Adipocyte (in vitro differentiated cells): ENCODE results near the gene RGS4.

Experiments
- DNase-seq: peaks from one replicate; pipeline ENCODE4 v3.0.0-alpha.2; 2015; ENCODE audit warnings: low read depth
- H3K27me3 ChIP-seq: replicated peaks from 2 replicates; pipeline ENCODE4 v1.7.0; 2013; ENCODE audit warnings: mild to moderate bottlenecking, low read length, moderate library complexity; ENCODE audit not compliant: control insufficient read depth, insufficient read depth
- H3K36me3 ChIP-seq: 2 replicates; pipeline ENCODE4 v1.7.0; 2013; ENCODE audit warnings: low read length, mild to moderate bottlenecking, moderate library complexity; ENCODE audit not compliant: control insufficient read depth, insufficient read depth, severe bottlenecking
- H3K4me1 ChIP-seq: 2 replicates; pipeline ENCODE4 v1.7.0; 2013; ENCODE audit warnings: mild to moderate bottlenecking, low read length, moderate library complexity; ENCODE audit not compliant: control insufficient read depth, insufficient read depth
- H3K4me3 ChIP-seq: 2 replicates; pipeline ENCODE4 v1.7.0; 2013; ENCODE audit warnings: mild to moderate bottlenecking, low read length, moderate library complexity
- H3K9ac ChIP-seq: 2 replicates; pipeline ENCODE4 v1.7.0; 2013; ENCODE audit warnings: mild to moderate bottlenecking, low read length, moderate library complexity
- H3K9me3 ChIP-seq: 2 replicates; pipeline ENCODE4 v1.7.0; 2013; ENCODE audit warnings: mild to moderate bottlenecking, low read length, moderate library complexity; ENCODE audit not compliant: control insufficient read depth

Gene RGS4

GRCh38 chr1:163069655-163070277, 605 bp downstream of the RGS4 start:
- Histone ChIP-seq H3K9ac (peak overlapping the region; percentile 71), H3K9me3 (no peaks in the 10 kb centered on the region), H3K4me3 (peak overlapping the region; percentile 81), H3K4me1 (peaks cover 19% of the 10 kb centered on the region), H3K27me3 (no peaks in the 10 kb centered on the region), H3K36me3 (peaks cover 13% of the 10 kb centered on the region)
- peak; percentile 41 for DNase-seq

GRCh38 chr1:163071405-163072255, 2.5 kb downstream of the RGS4 start:
- peak; percentile 90 for DNase-seq
- Histone ChIP-seq H3K9ac (peak overlapping the region; percentile 71), H3K4me3 (peak overlapping the region; percentile 81), H3K4me1 (peaks cover 19% of the 10 kb centered on the region), H3K9me3 (no peaks in the 10 kb centered on the region), H3K36me3 (peaks cover 18% of the 10 kb centered on the region), H3K27me3 (no peaks in the 10 kb centered on the region)

DNA sequence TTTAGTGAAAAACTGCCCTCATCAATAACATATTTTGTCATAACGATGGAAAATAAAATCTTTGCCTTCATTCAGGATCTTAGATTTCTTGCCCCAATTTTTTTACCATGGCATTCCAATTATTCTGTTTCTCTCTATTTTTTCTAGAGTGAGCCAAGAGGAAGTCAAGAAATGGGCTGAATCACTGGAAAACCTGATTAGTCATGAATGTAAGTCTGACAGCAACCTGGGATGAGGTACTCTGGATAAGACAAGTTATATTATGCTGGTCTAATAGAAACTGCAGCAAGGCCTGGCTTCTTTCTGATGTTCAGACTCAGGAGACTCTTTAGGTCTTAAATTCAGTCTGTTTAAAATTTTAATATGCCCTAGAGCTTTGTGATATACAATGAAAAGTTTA, 3.5 kb downstream of the RGS4 start:
- Histone ChIP-seq H3K4me1 (peaks cover 19% of the 10 kb centered on the region), H3K27me3 (no peaks in the 10 kb centered on the region), H3K9me3 (no peaks in the 10 kb centered on the region), H3K4me3 (no peak overlapping the region), H3K36me3 (peaks cover 18% of the 10 kb centered on the region), H3K9ac (no peak overlapping the region)
- DNase-seq, result no peak

GRCh38 chr1:163074004-163074403, 4.8 kb downstream of the RGS4 start:
- H3K4me3 ChIP-seq, result no peak overlapping the region
- peaks cover 18% of the 10 kb centered on the region for H3K36me3 ChIP-seq
- no peak overlapping the region for H3K9ac ChIP-seq
- DNase-seq, result no peak
- H3K27me3 ChIP-seq, result no peaks in the 10 kb centered on the region
- H3K4me1 ChIP-seq, result peaks cover 19% of the 10 kb centered on the region
- H3K9me3 ChIP-seq, result no peaks in the 10 kb centered on the region

DNA sequence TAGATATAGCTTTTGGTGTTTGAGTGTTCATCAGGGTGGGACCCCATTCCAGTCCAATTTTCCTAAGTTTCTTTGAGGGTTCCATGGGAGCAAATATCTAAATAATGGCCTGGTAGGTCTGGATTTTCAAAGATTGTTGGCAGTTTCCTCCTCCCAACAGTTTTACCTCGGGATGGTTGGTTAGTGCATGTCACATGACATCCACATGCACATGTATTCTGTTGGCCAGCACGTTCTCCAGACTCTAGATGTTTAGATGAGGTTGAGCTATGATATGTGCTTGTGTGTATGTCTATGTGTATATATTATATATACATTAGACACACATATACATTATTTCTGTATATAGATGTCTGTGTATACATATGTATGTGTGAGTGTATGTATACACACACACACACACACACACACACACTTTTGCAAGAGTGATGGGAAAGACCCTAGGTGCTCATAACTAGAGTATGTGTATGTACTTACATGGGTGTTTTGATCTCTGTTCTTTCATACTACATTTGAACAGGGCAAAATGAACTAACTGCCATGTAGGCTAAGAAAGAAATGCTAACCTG, 5.6 kb downstream of the RGS4 start:
- Histone ChIP-seq H3K4me1 (peaks cover 14% of the 10 kb centered on the region), H3K27me3 (no peaks in the 10 kb centered on the region), H3K4me3 (no peak overlapping the region), H3K9me3 (no peaks in the 10 kb centered on the region), H3K36me3 (peaks cover 18% of the 10 kb centered on the region), H3K9ac (no peak overlapping the region)
- DNase-seq, result no peak

DNA sequence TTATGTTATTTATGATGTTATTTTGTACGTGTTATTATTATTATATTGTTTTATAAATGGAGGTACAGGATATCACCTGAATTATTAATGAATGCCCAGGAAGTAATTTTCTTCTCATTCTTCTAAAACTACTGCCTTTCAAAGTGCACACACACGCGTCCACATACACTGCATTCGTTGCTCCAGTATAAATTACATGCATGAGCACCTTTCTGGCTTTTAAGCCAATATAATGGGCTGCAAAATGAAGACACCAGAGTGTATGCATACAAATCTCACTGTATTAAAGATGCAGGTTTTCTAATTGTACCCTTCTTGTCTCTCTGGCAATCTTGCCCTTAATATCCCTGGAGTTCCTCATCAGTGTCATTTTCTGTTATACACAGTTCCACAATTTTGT, 6.9 kb downstream of the RGS4 start:
- Histone ChIP-seq H3K9ac (no peak overlapping the region), H3K9me3 (no peaks in the 10 kb centered on the region)

GRCh38 chr1:163076446-163076845, 7.3 kb downstream of the RGS4 start:
- peak; percentile 24 for DNase-seq
- H3K4me1 ChIP-seq, result peaks cover 7% of the 10 kb centered on the region
- H3K9me3 ChIP-seq, result no peaks in the 10 kb centered on the region
- no peak overlapping the region for H3K9ac ChIP-seq
- H3K4me3 ChIP-seq, result no peak overlapping the region
- no peaks in the 10 kb centered on the region for H3K27me3 ChIP-seq
- peaks cover 18% of the 10 kb centered on the region for H3K36me3 ChIP-seq

More for the DNA sequence above, 6.9 kb downstream of the RGS4 start:
- H3K4me1 ChIP-seq, result peaks cover 7% of the 10 kb centered on the region
- H3K27me3 ChIP-seq, result no peaks in the 10 kb centered on the region
- no peak for DNase-seq
- H3K4me3 ChIP-seq, result no peak overlapping the region
- peaks cover 18% of the 10 kb centered on the region for H3K36me3 ChIP-seq

DNA sequence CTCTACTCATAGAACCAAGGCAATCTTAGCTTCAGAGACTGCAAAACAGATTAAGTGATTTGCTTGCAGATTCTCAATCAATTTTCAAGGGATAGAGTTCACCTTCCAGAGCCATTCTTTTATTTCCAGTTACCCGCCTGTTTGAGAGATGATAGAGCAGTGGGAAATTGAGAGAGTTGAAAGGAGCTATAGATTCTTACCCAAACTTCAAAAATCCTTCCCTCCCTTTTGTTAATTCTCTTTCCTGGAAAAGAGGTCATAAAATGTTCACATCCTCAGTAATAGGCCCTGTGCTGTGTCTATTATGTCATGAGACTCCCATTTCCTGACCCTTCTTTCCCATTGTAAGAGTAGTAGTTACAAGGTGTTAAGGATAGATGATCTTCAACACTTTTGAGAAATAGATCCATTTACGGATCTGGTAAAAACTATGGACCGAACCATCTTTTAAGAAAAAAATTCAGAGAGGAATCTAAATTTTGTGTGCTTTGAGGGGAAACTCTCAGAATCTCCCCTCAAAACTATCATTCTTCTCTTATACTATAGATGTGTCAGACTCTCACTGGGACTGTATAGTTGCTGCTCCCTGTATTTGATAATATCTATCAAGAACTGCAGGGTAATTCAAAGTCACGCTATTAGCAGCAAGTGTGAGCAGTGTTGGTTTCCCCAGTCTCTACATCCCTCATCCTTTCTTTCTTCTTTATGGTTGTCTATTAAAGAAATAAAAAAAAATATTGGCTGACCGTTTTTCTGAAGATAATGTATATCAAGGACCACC, 8.0 kb downstream of the RGS4 start:
- DNase-seq, result no peak

GRCh38 chr1:163082971-163083370, 13.8 kb downstream of the RGS4 start:
- Histone ChIP-seq H3K27me3 (no peaks in the 10 kb centered on the region), H3K36me3 (no peaks in the 10 kb centered on the region), H3K9me3 (no peaks in the 10 kb centered on the region), H3K4me1 (peaks cover 35% of the 10 kb centered on the region), H3K9ac (no peak overlapping the region), H3K4me3 (no peak overlapping the region)
- DNase-seq, result no peak

More for the DNA sequence above, 8.0 kb downstream of the RGS4 start:
- Histone ChIP-seq H3K9me3 (no peaks in the 10 kb centered on the region), H3K36me3 (peaks cover 18% of the 10 kb centered on the region), H3K27me3 (no peaks in the 10 kb centered on the region), H3K4me1 (peaks cover 4% of the 10 kb centered on the region), H3K9ac (no peak overlapping the region), H3K4me3 (no peak overlapping the region)

DNA sequence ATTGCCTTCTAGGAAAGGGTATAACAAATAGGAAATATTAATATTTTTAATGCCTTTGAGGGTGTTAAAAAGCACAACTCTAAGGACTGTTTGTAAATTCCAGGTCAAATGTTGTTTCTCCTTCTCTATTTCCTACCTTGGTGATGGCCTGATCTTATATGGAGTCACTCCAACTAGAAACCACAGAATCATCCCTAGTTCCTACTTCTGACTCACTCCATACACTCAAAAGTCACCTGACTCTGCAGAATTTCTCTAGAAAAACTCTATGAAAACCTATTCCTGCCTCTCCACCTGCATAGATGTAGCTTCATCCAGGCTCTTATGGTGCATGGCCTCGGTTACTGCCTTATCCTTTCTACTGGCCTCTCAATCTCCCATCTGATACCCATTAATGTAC, 14.5 kb downstream of the RGS4 start:
- H3K4me1 ChIP-seq, result peaks cover 35% of the 10 kb centered on the region
- no peaks in the 10 kb centered on the region for H3K36me3 ChIP-seq
- H3K9me3 ChIP-seq, result no peaks in the 10 kb centered on the region
- DNase-seq, result no peak
- H3K4me3 ChIP-seq, result no peak overlapping the region
- no peak overlapping the region for H3K9ac ChIP-seq
- no peaks in the 10 kb centered on the region for H3K27me3 ChIP-seq

DNA sequence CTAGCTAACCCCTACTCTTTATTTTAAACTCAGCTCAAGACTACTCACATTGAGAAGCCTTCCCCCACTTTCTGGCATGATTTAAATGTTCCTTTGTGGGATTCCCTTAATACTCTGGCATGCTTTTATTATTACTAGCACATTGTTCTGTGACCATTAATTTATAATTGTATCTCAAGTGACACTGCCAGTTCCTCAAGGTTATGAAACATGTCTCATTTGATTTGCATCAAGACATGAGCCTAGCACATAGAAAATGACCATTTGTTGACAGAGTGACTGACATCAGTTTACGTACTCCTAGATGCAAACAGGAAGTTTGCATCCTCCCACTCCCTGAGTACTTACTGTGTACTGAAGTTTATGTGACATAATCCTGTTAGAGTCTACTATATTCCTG, 15.2 kb downstream of the RGS4 start:
- Histone ChIP-seq H3K27me3 (no peaks in the 10 kb centered on the region), H3K4me3 (no peak overlapping the region), H3K9ac (no peak overlapping the region), H3K36me3 (no peaks in the 10 kb centered on the region), H3K9me3 (no peaks in the 10 kb centered on the region), H3K4me1 (peaks cover 35% of the 10 kb centered on the region)
- peak; percentile 26 for DNase-seq
